ENCODE results near the gene CDK2AP2.

- TF ChIP-seq CTCF (IDR thresholded peaks at IDR 0.05) (no peak), EP300 (IDR thresholded peaks at IDR 0.05) (no peak), POLR2A (IDR thresholded peaks at IDR 0.05) (no peak), POLR2AphosphoS5 (IDR thresholded peaks at IDR 0.05) (no peak)
These were observed 44.8 kb downstream of the CDK2AP2 start for GRCh38 chr11:67463186-67463585.

Data from suprapubic skin (tissue), 4 donors.